ENCODE results near the gene HAO2.

Gene HAO2

GRCh38 chr1:119380983-119381662 lies 12.5 kb downstream of the HAO2 start:
- DNase-seq (ENCODE audit: low spot score) = no peak

- DNase-seq (ENCODE audit: low spot score) = no peak
Observed at GRCh38 chr1:119384591-119384990, 16.0 kb downstream of the HAO2 start.

GRCh38 chr1:119385650-119386049 lies 17.1 kb downstream of the HAO2 start:
- no peak for DNase-seq (ENCODE audit: low spot score)

DNA sequence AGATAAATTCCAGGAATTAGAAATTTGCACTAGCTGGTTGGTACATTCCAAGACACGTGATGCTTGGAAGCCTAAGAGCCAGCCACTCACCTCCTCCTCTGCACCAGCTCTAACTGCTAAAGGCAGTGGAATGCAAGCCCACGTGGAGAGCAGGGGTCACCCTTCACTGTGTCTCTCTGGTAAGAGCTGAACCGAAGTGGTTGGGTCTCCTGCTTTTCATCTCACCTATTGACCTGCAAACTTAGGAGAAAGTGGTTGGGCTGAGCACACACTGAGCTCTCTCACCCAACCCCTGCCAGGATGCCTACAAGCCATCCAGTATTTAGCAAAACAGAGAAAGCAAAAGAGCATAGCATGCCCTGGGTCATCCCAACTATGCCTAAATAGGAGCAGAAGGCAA lies 19.3 kb downstream of the HAO2 start:
- no peak for DNase-seq (ENCODE audit: low spot score)

DNA sequence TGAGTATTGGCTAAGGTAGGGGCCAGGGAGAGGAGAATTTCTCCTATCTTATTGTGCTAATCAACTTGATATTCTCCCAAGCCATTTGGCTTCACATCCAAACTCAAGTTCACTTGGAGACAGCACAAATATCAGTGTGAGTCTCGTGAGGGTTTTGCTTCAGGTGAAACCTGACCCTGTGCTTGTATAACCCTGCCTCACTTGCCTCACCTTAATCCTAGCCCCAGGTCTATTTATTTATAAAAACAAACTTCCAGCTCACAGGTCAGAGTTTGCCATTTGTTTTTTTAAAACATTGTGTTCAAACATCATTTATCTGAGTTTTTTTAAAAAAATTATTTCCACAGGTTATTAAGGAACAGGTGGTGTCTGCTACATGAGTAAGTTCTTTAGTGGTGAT lies 19.9 kb downstream of the HAO2 start:
- no peak for DNase-seq (ENCODE audit: low spot score)

- DNase-seq (ENCODE audit: low spot score) = no peak
Observed at GRCh38 chr1:119390526-119390925, 21.9 kb downstream of the HAO2 start.

GRCh38 chr1:119391749-119392148 lies 23.2 kb downstream of the HAO2 start:
- peak; percentile 45 for DNase-seq (ENCODE audit: low spot score)

DNA sequence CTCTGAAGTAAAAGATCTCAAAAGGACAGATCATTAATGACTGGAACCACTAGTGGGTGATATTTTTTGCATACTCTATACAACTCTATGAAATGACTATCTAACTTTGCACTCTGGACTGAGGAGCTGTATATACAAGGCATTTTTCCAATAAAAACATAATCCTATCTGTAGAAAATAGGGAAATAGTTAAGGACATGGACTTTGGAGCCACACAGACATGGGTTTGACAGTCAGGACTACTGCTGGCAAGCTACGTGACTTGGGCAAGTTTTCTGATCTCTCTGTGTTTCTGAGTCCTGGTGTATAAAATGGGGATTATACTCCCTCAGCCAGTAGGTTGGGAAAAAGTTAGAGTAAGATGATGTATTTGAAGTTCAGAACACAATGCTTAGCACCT lies 25.5 kb downstream of the HAO2 start:
- DNase-seq (ENCODE audit: low spot score) = no peak

DNA sequence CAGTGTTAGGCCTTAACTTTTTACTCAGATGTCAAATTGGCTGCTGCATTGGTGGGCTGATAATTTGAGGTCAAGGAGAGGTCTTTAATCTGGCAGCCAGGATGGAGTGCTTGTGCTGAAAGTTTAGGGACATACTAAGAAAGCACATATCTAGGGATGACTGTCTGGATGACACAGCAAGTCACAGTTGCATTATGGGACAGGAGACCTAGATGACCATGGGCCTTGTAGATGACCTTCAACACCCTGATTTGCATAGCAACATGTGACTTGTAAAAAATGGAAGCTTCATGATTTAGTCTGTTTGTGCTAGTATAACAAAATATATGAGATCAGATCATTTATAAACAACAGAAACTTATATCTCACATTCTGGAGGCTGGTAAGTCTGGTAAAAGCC lies 28.4 kb downstream of the HAO2 start:
- no peak for DNase-seq (ENCODE audit: low spot score)

DNA sequence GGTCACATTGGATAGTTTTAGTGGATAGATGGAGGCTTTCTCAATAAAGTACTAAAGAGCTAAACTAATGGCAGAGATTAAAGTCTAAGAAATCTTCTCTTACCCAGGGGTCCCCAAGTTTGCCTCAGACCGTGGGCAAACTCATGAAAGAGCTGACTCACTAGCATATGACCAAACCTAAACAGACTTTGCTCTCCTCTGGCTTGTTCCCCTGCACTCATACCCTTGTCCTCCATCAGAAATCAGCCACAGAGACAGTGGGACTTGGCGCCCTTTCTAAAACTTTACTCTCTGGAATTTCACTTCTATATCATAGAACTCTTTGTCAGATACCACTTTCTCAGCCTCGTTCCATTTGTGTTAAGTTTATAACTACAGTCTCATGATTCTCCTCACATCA lies 29.4 kb downstream of the HAO2 start:
- DNase-seq (ENCODE audit: low spot score) = no peak

DNA sequence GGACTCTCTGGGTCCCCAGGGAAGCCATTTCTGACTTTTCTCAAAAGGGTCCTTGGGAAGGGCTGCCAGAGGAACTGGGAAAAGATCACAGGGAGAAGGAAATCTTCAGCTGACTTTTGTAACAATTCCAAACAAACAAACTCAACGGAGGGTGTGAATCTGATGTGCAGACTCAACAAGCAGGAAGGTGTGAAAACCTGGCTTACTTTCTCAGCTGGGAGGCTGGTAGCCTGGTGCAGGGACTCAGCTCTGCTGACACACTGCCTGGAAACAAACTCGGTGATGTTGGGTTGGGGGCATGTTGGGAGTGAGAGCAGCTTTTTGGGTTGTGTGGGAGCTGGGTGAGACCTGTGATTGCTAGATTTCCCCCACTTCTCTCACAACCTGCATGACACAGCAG lies 36.2 kb downstream of the HAO2 start:
- DNase-seq (ENCODE audit: low spot score) = no peak

GRCh38 chr1:119409731-119410130 lies 41.1 kb downstream of the HAO2 start:
- DNase-seq (ENCODE audit: low spot score) = peak; percentile 11

DNA sequence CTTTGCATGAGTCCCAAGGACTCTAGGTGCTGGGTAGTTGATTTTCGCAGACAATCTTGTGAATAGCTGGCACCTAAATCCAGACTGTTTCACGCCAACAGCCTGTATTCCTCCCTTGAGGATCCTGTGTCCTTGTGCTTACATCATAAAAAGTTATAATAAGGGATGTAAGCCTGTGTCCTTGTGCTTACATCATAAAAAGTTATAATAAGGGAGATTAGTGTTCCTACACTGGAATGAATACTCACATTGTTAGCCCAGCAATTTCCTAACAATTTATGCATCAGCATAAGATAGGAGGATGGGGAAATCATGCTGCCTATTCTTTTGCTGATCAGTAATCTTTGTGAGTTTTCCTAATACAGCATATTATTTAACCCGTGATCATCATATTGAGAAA lies 42.4 kb downstream of the HAO2 start:
- no peak for DNase-seq (ENCODE audit: low spot score)

DNA sequence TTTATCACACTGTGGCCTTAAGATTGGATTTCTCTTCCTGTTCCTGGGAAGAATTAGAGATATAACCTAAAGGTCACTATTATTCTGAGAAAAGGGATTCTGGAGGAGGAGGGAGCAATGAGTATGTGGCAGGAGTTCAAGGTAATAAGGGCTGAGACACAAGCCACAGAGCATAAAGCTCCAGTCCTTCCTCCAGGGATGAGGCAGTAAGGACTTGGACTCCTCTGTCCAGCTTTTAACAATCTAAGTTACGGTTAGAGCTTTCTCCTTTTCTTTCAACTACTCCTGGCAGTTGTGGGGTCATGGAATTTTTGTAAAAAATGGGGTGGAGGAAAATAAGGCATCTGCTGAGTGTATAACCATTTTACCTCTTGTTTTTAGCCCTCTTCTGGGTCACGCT lies 46.4 kb downstream of the HAO2 start, which contains the start of gene HSD3B2:
TSS of gene HSD3B2 (plus strand) at position 201 of the 400 bp plus-strand sequence. CDS start 270 bp downstream, outside the sequence.
- no peak for DNase-seq (ENCODE audit: low spot score)

DNA sequence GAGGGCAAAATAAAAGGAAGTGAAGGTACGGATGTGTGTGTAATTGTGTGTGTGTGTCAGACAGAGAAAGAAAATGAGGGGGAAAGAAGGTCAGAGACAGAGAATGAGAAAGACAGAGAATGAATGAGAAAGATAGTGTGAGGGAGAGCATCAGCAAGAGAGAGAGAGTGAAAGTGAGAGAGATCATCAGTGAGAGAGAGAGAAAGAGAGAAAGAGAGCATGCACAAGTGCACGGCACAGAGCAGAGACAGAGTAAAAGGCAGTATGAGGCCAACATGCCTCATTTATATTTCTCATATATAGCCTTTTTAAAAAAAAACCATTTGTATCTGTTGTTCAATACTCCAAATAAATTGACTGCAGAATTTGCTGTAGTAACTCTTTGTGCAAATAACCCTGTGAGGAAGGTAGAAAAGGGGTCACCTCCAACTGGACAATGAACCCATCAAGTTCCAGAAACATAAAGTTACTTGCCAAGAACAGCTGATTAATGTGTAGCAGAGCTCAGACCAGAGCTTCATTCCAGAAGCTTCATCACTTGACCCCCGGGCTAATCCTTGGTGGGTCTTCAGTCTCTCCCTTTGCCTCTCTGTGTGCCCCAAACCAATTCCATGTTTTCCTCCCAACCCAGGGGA lies 47.5 kb downstream of the HAO2 start:
- DNase-seq (ENCODE audit: low spot score) = no peak

DNA sequence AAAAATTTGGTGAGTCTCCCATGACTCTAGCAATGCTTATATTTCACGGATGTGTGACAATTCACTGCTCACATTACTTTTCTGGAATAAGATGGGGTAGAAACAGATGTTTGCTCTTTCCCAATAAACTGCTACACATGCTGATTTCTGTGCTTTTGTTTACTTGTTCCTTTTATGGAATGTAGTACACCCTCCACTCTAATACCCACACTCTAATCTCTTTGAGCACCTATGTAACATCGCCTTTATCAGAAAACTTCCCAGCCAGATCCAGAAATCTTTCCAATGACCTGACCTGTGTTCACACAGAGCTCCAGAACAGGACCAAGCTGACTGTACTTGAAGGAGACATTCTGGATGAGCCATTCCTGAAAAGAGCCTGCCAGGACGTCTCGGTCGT lies 50.5 kb downstream of the HAO2 start:
- DNase-seq (ENCODE audit: low spot score) = no peak

GRCh38 chr1:119420638-119421037 lies 52.1 kb downstream of the HAO2 start:
- DNase-seq (ENCODE audit: low spot score) = no peak

- DNase-seq (ENCODE audit: low spot score) = no peak
Observed at GRCh38 chr1:119422631-119423030, 54.0 kb downstream of the HAO2 start.

DNA sequence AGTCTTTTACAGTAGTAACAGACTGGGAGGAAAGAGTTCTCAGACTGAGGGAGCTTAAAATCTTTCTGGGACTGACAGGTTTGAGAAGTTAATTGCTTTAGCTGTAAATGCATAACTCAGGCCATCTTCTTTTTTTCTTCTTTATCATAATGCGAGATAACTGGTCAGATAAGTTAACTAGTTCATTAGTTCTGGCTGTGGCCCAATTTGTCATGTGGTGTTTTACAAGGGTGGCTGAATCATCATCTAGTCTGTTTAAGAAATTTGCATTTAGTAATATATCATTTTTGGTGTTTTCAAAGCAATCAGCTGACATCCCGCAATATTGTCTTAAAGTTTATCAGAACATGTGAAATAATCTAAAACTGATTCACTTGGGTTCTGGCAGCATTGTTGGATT lies 60.4 kb downstream of the HAO2 start:
- no peak for DNase-seq (ENCODE audit: low spot score)

DNA sequence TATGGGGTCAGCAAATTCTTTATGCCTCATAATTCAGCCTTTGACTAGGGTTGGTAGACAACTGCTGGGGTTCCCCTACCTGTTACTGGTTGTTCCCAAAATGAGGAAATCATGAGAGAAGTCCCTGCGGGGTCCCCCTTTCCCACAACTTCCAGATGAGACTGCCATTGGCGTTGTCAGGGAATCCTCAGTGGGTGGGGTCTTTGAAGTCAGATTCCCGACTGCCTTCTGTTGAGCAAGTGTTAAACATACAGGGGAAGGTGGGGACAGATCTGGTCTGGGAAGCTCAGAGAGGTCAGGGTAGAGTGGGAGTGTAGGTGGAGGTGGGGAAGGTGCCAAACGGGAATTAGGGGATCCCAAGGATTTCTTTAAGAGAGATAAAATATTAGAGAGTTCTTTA lies 61.1 kb downstream of the HAO2 start:
- no peak for DNase-seq (ENCODE audit: low spot score)

DNA sequence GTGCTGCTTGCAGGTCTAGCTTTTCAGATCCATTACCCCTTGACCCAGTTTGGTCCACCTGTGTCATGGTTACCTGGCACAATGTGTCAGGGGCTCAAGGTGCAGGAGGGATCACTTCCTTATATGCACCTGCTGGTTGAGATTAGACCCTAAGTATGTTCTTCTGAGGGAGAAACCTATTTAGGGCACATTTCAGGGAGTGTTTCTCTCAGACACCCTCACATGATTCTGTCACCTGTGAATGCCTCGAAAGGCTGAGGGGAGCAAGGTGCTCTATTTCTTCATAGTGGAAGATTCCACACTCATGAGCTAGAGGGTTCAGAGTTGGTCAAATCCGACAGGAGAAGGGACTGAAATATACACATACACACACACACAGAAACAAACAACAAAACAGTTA lies 61.9 kb downstream of the HAO2 start:
- no peak for DNase-seq (ENCODE audit: low spot score)

DNA sequence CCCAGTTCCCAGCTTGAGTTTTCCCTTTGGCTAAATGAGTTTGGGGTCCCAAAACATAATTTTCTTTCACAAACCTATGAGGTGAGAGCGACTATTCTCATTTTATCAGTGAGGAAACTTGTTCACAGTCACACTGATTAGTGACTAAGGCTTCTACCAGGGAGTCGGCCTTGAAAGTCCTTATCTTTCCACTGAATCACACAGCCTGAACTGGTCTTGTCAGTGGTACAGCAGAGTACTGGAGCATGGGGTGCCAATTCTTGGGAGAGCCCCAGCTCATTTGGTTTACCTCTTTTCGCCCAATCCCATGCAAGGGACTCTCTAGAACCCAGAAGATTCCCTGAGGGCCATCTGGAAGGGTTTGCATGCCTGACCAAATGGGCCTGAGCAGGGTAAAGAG lies 63.3 kb downstream of the HAO2 start:
- no peak for DNase-seq (ENCODE audit: low spot score)

DNA sequence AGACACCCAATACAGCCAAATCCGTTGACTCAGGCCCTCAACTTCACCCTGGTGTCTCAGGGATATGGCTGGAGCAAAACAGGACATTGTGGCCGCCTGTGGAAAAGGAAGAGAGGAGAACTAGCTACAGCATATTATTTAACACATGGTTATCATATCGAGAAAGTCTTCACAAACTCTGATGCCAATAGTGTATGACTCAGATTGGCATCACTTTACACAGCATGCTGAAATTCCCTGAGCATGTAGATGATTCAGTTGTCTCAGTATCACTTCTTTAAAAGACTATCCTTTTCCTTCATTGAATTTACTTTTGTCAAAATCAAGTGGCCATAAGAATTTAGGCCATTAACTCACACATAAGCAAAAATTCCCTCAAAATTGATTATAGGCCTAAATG lies 66.5 kb downstream of the HAO2 start:
- no peak for DNase-seq (ENCODE audit: low spot score)

DNA sequence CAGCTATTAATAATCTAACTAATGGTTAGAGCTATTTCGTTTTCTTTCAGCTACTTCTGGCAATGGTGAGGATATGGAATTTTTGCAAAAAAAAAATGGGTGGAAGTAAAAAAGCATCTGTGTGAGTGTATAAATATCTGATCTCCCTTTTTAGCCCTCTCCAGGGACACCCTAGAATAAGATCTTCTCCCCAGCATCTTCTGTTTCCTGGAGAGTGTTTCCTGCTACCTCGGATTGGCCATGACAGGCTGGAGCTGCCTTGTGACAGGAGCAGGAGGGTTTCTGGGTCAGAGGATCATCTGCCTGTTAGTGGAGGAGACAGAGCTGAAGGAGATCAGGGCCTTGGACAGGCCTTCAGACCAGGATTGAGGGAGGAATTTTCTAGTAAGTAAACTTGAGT lies 70.2 kb downstream of the HAO2 start:
- DNase-seq (ENCODE audit: low spot score) = no peak
